Gastrocnemius medialis (tissue), 4 donors: ENCODE measurements around the gene HERC2.
"Not testable (repeated sequence)": the region's sequence is repeated elsewhere in the genome, so short reads cannot be mapped to it uniquely, and the experiment has no call there.

ENCODE experiments used
- CTCF ChIP-seq, 5 experiments: fragments of 450-650 bp in 3 of 5; fragments of 200-600 bp in 2 of 5; sonication (generic) in 2 of 5; IDR thresholded peaks in 4 of 5; conservative IDR thresholded peaks in 1 of 5; 1 replicate in 4 of 5; 2 replicates in 1 of 5; pipeline ENCODE4 v1.5.1; 2016 to 2019; ENCODE audit warnings: antibody characterized with exemption in 5 of 5, mild to moderate bottlenecking in 3 of 5, moderate library complexity in 3 of 5
- POLR2A ChIP-seq, 2 donors: fragments of 450-650 bp; IDR thresholded peaks; one replicate each; pipeline ENCODE4 v1.6.1; 2017; ENCODE audit warnings: antibody characterized with exemption in 2 of 2, mild to moderate bottlenecking in 2 of 2, moderate library complexity in 2 of 2

- TF ChIP-seq CTCF (IDR thresholded peaks at IDR 0.05 in 4 of 5, conservative IDR thresholded peaks at IDR 0.05 in 1 of 5); POLR2A (IDR thresholded peaks at IDR 0.05): not testable (repeated sequence)
Measured at GRCh38 chr15:28319725-28320124, 2.3 kb downstream of the HERC2 start.
